ENCODE data around the gene CDPF1. TPM values are rescaled to one million over a fixed set of nuclear protein-coding genes. Genes with fewer than 3 reads are reported as not detected.

Gene CDPF1
- total RNA-seq, 4 donors from 2014 or later: 1.5 to 12.7 (median 4.5) TPM

- intact Hi-C loops (cut with DNase I; ENCODE audit: low total_unique reads): no loop called here
- TF ChIP-seq CTCF (IDR thresholded peaks at IDR 0.05) (no peak), POLR2A (IDR thresholded peaks at IDR 0.05) (no peak)
- no peaks in the 10 kb centered on the region for H3K36me3 ChIP-seq
Measured at GRCh38 chr22:46214149-46214548, 35.9 kb downstream of the CDPF1 start.

GRCh38 chr22:46213052-46213451, 37.0 kb downstream of the CDPF1 start:
- intact Hi-C loops (cut with DNase I; ENCODE audit: low total_unique reads): no loop called here
- Histone ChIP-seq H3K27ac (no peak overlapping the region), H3K4me1 (no peaks in the 10 kb centered on the region), H3K36me3 (no peaks in the 10 kb centered on the region), H3K9me3 (no peaks in the 10 kb centered on the region), H3K27me3 (no peaks in the 10 kb centered on the region), H3K4me3 (no peak overlapping the region)
- TF ChIP-seq CTCF (IDR thresholded peaks at IDR 0.05) (no peak), POLR2A (IDR thresholded peaks at IDR 0.05) (no peak)
- DNase-seq: no peak

More at GRCh38 chr22:46214149-46214548, 35.9 kb downstream of the CDPF1 start:
- Histone ChIP-seq H3K4me3 (no peak overlapping the region), H3K4me1 (no peaks in the 10 kb centered on the region), H3K9me3 (no peaks in the 10 kb centered on the region), H3K27me3 (no peaks in the 10 kb centered on the region), H3K27ac (no peak overlapping the region)
- DNase-seq: no peak

GRCh38 chr22:46212195-46212594, 37.9 kb downstream of the CDPF1 start:
- no peaks in the 10 kb centered on the region for H3K27me3 ChIP-seq
- DNase-seq: no peak
- no peaks in the 10 kb centered on the region for H3K9me3 ChIP-seq
- H3K36me3 ChIP-seq: no peaks in the 10 kb centered on the region
- TF ChIP-seq CTCF (IDR thresholded peaks at IDR 0.05) (no peak), POLR2A (IDR thresholded peaks at IDR 0.05) (no peak)
- H3K27ac ChIP-seq: no peak overlapping the region
- no peak overlapping the region for H3K4me3 ChIP-seq
- intact Hi-C loops (cut with DNase I; ENCODE audit: low total_unique reads): no loop called here
- no peaks in the 10 kb centered on the region for H3K4me1 ChIP-seq

- H3K27me3 ChIP-seq: no peaks in the 10 kb centered on the region
- intact Hi-C loops (cut with DNase I; ENCODE audit: low total_unique reads): no loop called here
- H3K9me3 ChIP-seq: no peaks in the 10 kb centered on the region
- no peak overlapping the region for H3K4me3 ChIP-seq
- no peaks in the 10 kb centered on the region for H3K36me3 ChIP-seq
- DNase-seq: no peak
- TF ChIP-seq POLR2A (IDR thresholded peaks at IDR 0.05) (no peak), CTCF (IDR thresholded peaks at IDR 0.05) (no peak)
- no peak overlapping the region for H3K27ac ChIP-seq
- no peaks in the 10 kb centered on the region for H3K4me1 ChIP-seq
Measured at GRCh38 chr22:46209262-46209661, 40.8 kb downstream of the CDPF1 start.

- Histone ChIP-seq H3K36me3 (no peaks in the 10 kb centered on the region), H3K4me3 (no peak overlapping the region), H3K27ac (no peak overlapping the region), H3K27me3 (no peaks in the 10 kb centered on the region), H3K4me1 (no peaks in the 10 kb centered on the region), H3K9me3 (no peaks in the 10 kb centered on the region)
- DNase-seq: no peak
- intact Hi-C loops (cut with DNase I; ENCODE audit: low total_unique reads): no loop called here
- TF ChIP-seq CTCF (IDR thresholded peaks at IDR 0.05) (no peak), POLR2A (IDR thresholded peaks at IDR 0.05) (no peak)
Measured at GRCh38 chr22:46203601-46203980, 46.5 kb downstream of the CDPF1 start.
